Thoracic aorta (tissue), 2 donors: Measurements from ENCODE around the gene ATG9B. TPM values are rescaled to one million over a fixed set of nuclear protein-coding genes. Genes with fewer than 3 reads are reported as not detected.

Experiments used
- ATAC-seq: fragments of 150-250 bp; one replicate; pipeline ENCODE4 v1.8.0; 2017; ENCODE audit warnings: low read depth; ENCODE audit not compliant: insufficient number of reproducible peaks, low FRiP score
- DNase-seq: peaks from one replicate; pipeline ENCODE4 v3.0.0-alpha.2; 2020; ENCODE audit warnings: low spot score
- H3K27ac ChIP-seq, 2 donors: fragments of 200-600 bp; sonication (generic); 1 replicate in 1 of 2; 2 replicates in 1 of 2; pipeline ENCODE4 v1.5.1; 2016; ENCODE audit warnings: mild to moderate bottlenecking in 2 of 2, moderate library complexity in 2 of 2
- H3K27me3 ChIP-seq: fragments of 200-600 bp; sonication (generic); replicated peaks from 2 replicates; pipeline ENCODE4 v1.6.0; 2016; ENCODE audit warnings: mild to moderate bottlenecking; ENCODE audit not compliant: insufficient read depth
- H3K36me3 ChIP-seq: fragments of 200-600 bp; sonication (generic); one replicate; pipeline ENCODE4 v1.5.1; 2016
- H3K4me1 ChIP-seq, 2 donors: fragments of 200-600 bp; sonication (generic); 1 replicate in 1 of 2; 2 replicates in 1 of 2; pipeline versions ENCODE4 v1.5.1 to v1.6.0; 2016; ENCODE audit warnings: low read depth in 2 of 2, mild to moderate bottlenecking in 1 of 2; ENCODE audit not compliant: control insufficient read depth in 1 of 2
- H3K4me3 ChIP-seq: fragments of 200-600 bp; sonication (generic); 2 replicates; pipeline ENCODE4 v1.5.1; 2016; ENCODE audit warnings: mild to moderate bottlenecking
- H3K9me3 ChIP-seq: fragments of 200-600 bp; sonication (generic); 2 replicates; pipeline ENCODE4 v1.5.1; 2016
- CTCF ChIP-seq: fragments of 200-600 bp; sonication (generic); IDR thresholded peaks from one replicate; pipeline ENCODE4 v1.5.1; 2019; ENCODE audit warnings: antibody characterized with exemption
- total RNA-seq, 2 donors: library from RNA; depleted of rRNA; stranded (reverse); fragments of >200 nt; gene quantifications; one replicate each; pipeline versions ENCODE4 v1.1.0 to v1.2.3, GENCODE V29; 2016

The ATG9B gene
- total RNA-seq, 2 donors from 2014 or later, result 1.2 TPM; not detected in 1

GRCh38 chr7:151035026-151035717 lies 10.9 kb upstream of the ATG9B start:
- DNase-seq (no peak), ATAC-seq (no peak)
- peaks cover 11 to 12% of the 10 kb centered on the region in 2 donors for H3K4me1 ChIP-seq
- H3K9me3 ChIP-seq, result no peaks in the 10 kb centered on the region
- no peak for TF ChIP-seq CTCF
- H3K27ac ChIP-seq, result no peak overlapping the region
- peaks cover 20% of the 10 kb centered on the region for H3K36me3 ChIP-seq
- no peaks in the 10 kb centered on the region for H3K27me3 ChIP-seq
- no peak overlapping the region for H3K4me3 ChIP-seq

- Histone ChIP-seq H3K36me3 (peaks cover 20% of the 10 kb centered on the region), H3K27ac (no peak overlapping the region), H3K4me1 (peaks cover 11 to 12% of the 10 kb centered on the region in 2 donors), H3K9me3 (no peaks in the 10 kb centered on the region), H3K4me3 (no peak overlapping the region), H3K27me3 (no peaks in the 10 kb centered on the region)
- no peak for ATAC-seq
- TF ChIP-seq CTCF, result no peak
- no peak for DNase-seq
Measured at GRCh38 chr7:151034312-151035025, 10.2 kb upstream of the ATG9B start.

- no peak for TF ChIP-seq CTCF
- Histone ChIP-seq H3K4me1 (peaks cover 9 to 11% of the 10 kb centered on the region in 2 donors), H3K36me3 (peaks cover 20% of the 10 kb centered on the region), H3K27me3 (no peaks in the 10 kb centered on the region), H3K9me3 (no peaks in the 10 kb centered on the region), H3K4me3 (no peak overlapping the region), H3K27ac (no peak overlapping the region)
- ATAC-seq (no peak), DNase-seq (no peak)
Measured at GRCh38 chr7:151033864-151034249, 9.6 kb upstream of the ATG9B start.

GRCh38 chr7:151032936-151033863 lies 8.9 kb upstream of the ATG9B start:
- no peaks in the 10 kb centered on the region for H3K27me3 ChIP-seq
- no peak for TF ChIP-seq CTCF
- DNase-seq, result no peak
- peaks cover 5 to 7% of the 10 kb centered on the region in 2 donors for H3K4me1 ChIP-seq
- H3K9me3 ChIP-seq, result no peaks in the 10 kb centered on the region
- peaks cover 20% of the 10 kb centered on the region for H3K36me3 ChIP-seq
- no peak overlapping the region for H3K4me3 ChIP-seq
- H3K27ac ChIP-seq, result no peak overlapping the region
- no peak for ATAC-seq

- peaks cover 7 to 9% of the 10 kb centered on the region in 2 donors for H3K4me1 ChIP-seq
- no peaks in the 10 kb centered on the region for H3K9me3 ChIP-seq
- no peak overlapping the region for H3K4me3 ChIP-seq
- ATAC-seq (no peak), DNase-seq (no peak)
- H3K27me3 ChIP-seq, result no peaks in the 10 kb centered on the region
- no peak for TF ChIP-seq CTCF
- H3K36me3 ChIP-seq, result peaks cover 10% of the 10 kb centered on the region
- no peak overlapping the region for H3K27ac ChIP-seq
Measured at GRCh38 chr7:151031011-151031410, 6.7 kb upstream of the ATG9B start.
